Caco-2 (cell line): ENCODE measurements around the gene FBLN7. TPM values are rescaled to one million over a fixed set of nuclear protein-coding genes. Genes with fewer than 3 reads are reported as not detected.

Experiments
- BruUV-seq: library from RNA; stranded (reverse); fragments of 400-500 nt; replicated peaks from 2 replicates; lab custom pipeline; 2021; lab: Mats Ljungman, UMichigan
- CTCF ChIA-PET: fragments of 300-600 bp; sonication (Branson Sonifier 250); formaldehyde crosslinking; loops from one replicate; lab custom pipeline; 2022; ENCODE audit warnings: antibody characterized with exemption; lab: Charles Lee
- POLR2A ChIA-PET: fragments of 300-600 bp; sonication (Branson Sonifier 250); formaldehyde crosslinking; loops from one replicate; lab custom pipeline; 2022; ENCODE audit warnings: antibody characterized with exemption; lab: Charles Lee
- DNase-seq, 2 experiments: peaks; one replicate each; pipeline versions ENCODE4 v3.0.0 to v3.0.0-alpha.2; 2020 to 2022
- H3K27me3 ChIP-seq: replicated peaks from 2 replicates; pipeline ENCODE4 v1.6.0; 2011; ENCODE audit warnings: low read length; ENCODE audit not compliant: control insufficient read depth, insufficient read depth
- H3K36me3 ChIP-seq: 2 replicates; pipeline ENCODE4 v1.5.1; 2011; ENCODE audit warnings: low read length; ENCODE audit not compliant: control insufficient read depth, insufficient read depth
- H3K4me1 ChIP-seq: fragments of 250-450 bp; sonication (Bioruptor Pico); 2 replicates; pipeline ENCODE4 v1.5.1; 2020; ENCODE audit warnings: mild to moderate bottlenecking
- H3K4me3 ChIP-seq: 2 replicates; pipeline ENCODE4 v1.5.1; 2011; ENCODE audit warnings: low read depth, mild to moderate bottlenecking, control low read depth, low read length
- H3K9me3 ChIP-seq: fragments of 250-450 bp; sonication (Bioruptor Pico); 2 replicates; pipeline ENCODE4 v1.5.1; 2020; ENCODE audit warnings: mild to moderate bottlenecking, moderate library complexity
- H3K27ac Mint-ChIP-seq: one replicate; pipeline ENCODE4 v1.8.0; 2022; ENCODE audit warnings: mixed read lengths; ENCODE audit not compliant: unreplicated experiment
- H3K27me3 Mint-ChIP-seq: one replicate; pipeline ENCODE4 v1.8.0; 2022; ENCODE audit warnings: mixed read lengths; ENCODE audit not compliant: insufficient read depth, unreplicated experiment
- H3K36me3 Mint-ChIP-seq: one replicate; pipeline ENCODE4 v1.8.0; 2022; ENCODE audit warnings: mild to moderate bottlenecking, mixed read lengths; ENCODE audit not compliant: insufficient read depth, unreplicated experiment
- H3K4me1 Mint-ChIP-seq: one replicate; pipeline ENCODE4 v1.8.0; 2022; ENCODE audit warnings: low read depth, mixed read lengths; ENCODE audit not compliant: unreplicated experiment
- H3K4me3 Mint-ChIP-seq: one replicate; pipeline ENCODE4 v1.8.0; 2022; ENCODE audit warnings: mild to moderate bottlenecking, moderate library complexity, mixed read lengths; ENCODE audit not compliant: unreplicated experiment
- H3K9me3 Mint-ChIP-seq: one replicate; pipeline ENCODE4 v1.8.0; 2022; ENCODE audit warnings: mixed read lengths; ENCODE audit not compliant: unreplicated experiment
- CTCF ChIP-seq, 2 experiments: fragments of 200-600 bp in 1 of 2; IDR thresholded peaks; 1 replicate in 1 of 2; 2 replicates in 1 of 2; pipeline versions ENCODE4 v1.5.1 to v1.8.0; 2011 to 2022; ENCODE audit warnings: antibody characterized with exemption in 1 of 2, control low read depth in 1 of 2, inconsistent platforms in 1 of 2, low read depth in 1 of 2, low read length in 1 of 2, mild to moderate bottlenecking in 1 of 2, moderate library complexity in 1 of 2; ENCODE audit not compliant: insufficient read depth in 1 of 2, severe bottlenecking in 1 of 2, unreplicated experiment in 1 of 2
- intact Hi-C: fragments of 100-400 bp; cut with micrococcal nuclease; formaldehyde crosslinking; loops from one replicate; pipeline ENCODE4 v1.10.0; 2022; ENCODE audit not compliant: unreplicated experiment
- total RNA-seq: library from RNA; stranded (reverse); gene quantifications from 2 replicates; pipeline ENCODE4 v1.2.3, GENCODE V29; 2022

Gene FBLN7
- total RNA-seq, 1 experiment from 2014 or later, result 0.59 TPM

GRCh38 chr2:112195167-112195766 is 57.1 kb downstream of the FBLN7 start:
- ChIA-PET POLR2A (no interaction called here), CTCF (no interaction called here)
- no peak for TF ChIP-seq CTCF (IDR thresholded peaks at IDR 0.05; ENCODE audit: insufficient read depth in 1 of 2, low read depth in 1 of 2, low read length in 1 of 2, severe bottlenecking in 1 of 2, unreplicated experiment in 1 of 2)
- H3K36me3 Mint-ChIP-seq, result no peaks in the 10 kb centered on the region
- no peaks in the 10 kb centered on the region for H3K36me3 ChIP-seq
- BruUV-seq, result no TSS peak
- no peak overlapping the region for H3K27ac Mint-ChIP-seq
- no peak overlapping the region for H3K4me3 ChIP-seq
- no peak for DNase-seq
- H3K9me3 Mint-ChIP-seq, result no peaks in the 10 kb centered on the region
- H3K4me3 Mint-ChIP-seq, result no peak overlapping the region
- H3K9me3 ChIP-seq, result no peaks in the 10 kb centered on the region
- peaks cover 2% of the 10 kb centered on the region for H3K27me3 Mint-ChIP-seq
- no peaks in the 10 kb centered on the region for H3K27me3 ChIP-seq
- no peaks in the 10 kb centered on the region for H3K4me1 ChIP-seq
- H3K4me1 Mint-ChIP-seq, result no peaks in the 10 kb centered on the region
- intact Hi-C loops, result no loop called here

- Histone ChIP-seq H3K36me3 (no peaks in the 10 kb centered on the region), H3K27me3 (no peaks in the 10 kb centered on the region), H3K9me3 (no peaks in the 10 kb centered on the region), H3K4me1 (no peaks in the 10 kb centered on the region), H3K4me3 (no peak overlapping the region)
- no TSS peak for BruUV-seq
- POLR2A ChIA-PET, result no interaction called here
- H3K4me3 Mint-ChIP-seq, result no peak overlapping the region
- CTCF ChIA-PET, result no interaction called here
- no peaks in the 10 kb centered on the region for H3K9me3 Mint-ChIP-seq
- intact Hi-C loops, result no loop called here
- no peaks in the 10 kb centered on the region for H3K4me1 Mint-ChIP-seq
- no peak for DNase-seq
- no peak for TF ChIP-seq CTCF (IDR thresholded peaks at IDR 0.05; ENCODE audit: insufficient read depth in 1 of 2, low read depth in 1 of 2, low read length in 1 of 2, severe bottlenecking in 1 of 2, unreplicated experiment in 1 of 2)
- peaks cover 2% of the 10 kb centered on the region for H3K27me3 Mint-ChIP-seq
- no peaks in the 10 kb centered on the region for H3K36me3 Mint-ChIP-seq
- no peak overlapping the region for H3K27ac Mint-ChIP-seq
Measured at GRCh38 chr2:112195950-112196349, 57.8 kb downstream of the FBLN7 start.

GRCh38 chr2:112197868-112198267 is 59.7 kb downstream of the FBLN7 start:
- Histone ChIP-seq H3K4me1 (no peaks in the 10 kb centered on the region), H3K9me3 (no peaks in the 10 kb centered on the region), H3K36me3 (no peaks in the 10 kb centered on the region), H3K4me3 (no peak overlapping the region), H3K27me3 (no peaks in the 10 kb centered on the region)
- H3K9me3 Mint-ChIP-seq, result no peaks in the 10 kb centered on the region
- no peak for TF ChIP-seq CTCF (IDR thresholded peaks at IDR 0.05; ENCODE audit: insufficient read depth in 1 of 2, low read depth in 1 of 2, low read length in 1 of 2, severe bottlenecking in 1 of 2, unreplicated experiment in 1 of 2)
- DNase-seq, result no peak
- H3K4me3 Mint-ChIP-seq, result no peak overlapping the region
- ChIA-PET POLR2A (no interaction called here), CTCF (no interaction called here)
- H3K27ac Mint-ChIP-seq, result no peak overlapping the region
- H3K36me3 Mint-ChIP-seq, result no peaks in the 10 kb centered on the region
- no peaks in the 10 kb centered on the region for H3K4me1 Mint-ChIP-seq
- intact Hi-C loops, result no loop called here
- BruUV-seq, result no TSS peak
- H3K27me3 Mint-ChIP-seq, result no peaks in the 10 kb centered on the region
